ENCODE measurements around the gene GTPBP2.
A peak's percentile ranks its signal among the peaks of the same experiment; 100 is the strongest.

- TF ChIP-seq CTCF (conservative IDR thresholded peaks at IDR 0.05; ENCODE audit: low read depth, low read length) = no peak
- no peak for TF ChIP-seq POLR2A (IDR thresholded peaks at IDR 0.05; ENCODE audit: low read depth, low read length)
- no peak for TF ChIP-seq RAD21 (IDR thresholded peaks at IDR 0.05; ENCODE audit: low read length)
- TF ChIP-seq FOS (IDR thresholded peaks at IDR 0.05; ENCODE audit: low read depth, low read length) = no peak
- no peak for TF ChIP-seq ELK1 (IDR thresholded peaks at IDR 0.05; ENCODE audit: borderline replicate concordance, low read depth, low read length)
- TF ChIP-seq MAZ (IDR thresholded peaks at IDR 0.05; ENCODE audit: borderline replicate concordance, low read depth, low read length) = no peak
- TF ChIP-seq RFX5 (IDR thresholded peaks at IDR 0.05; ENCODE audit: low read depth, low read length) = no peak
- TF ChIP-seq CEBPB (IDR thresholded peaks at IDR 0.05; ENCODE audit: low read depth, low read length) = peak; percentile 75; the same call in 1 of the 2 replicates
- no peak for TF ChIP-seq MAFK (IDR thresholded peaks at IDR 0.05; ENCODE audit: low read depth, low read length)
- TF ChIP-seq CHD1 (IDR thresholded peaks at IDR 0.05; ENCODE audit: low read depth, low read length) = no peak
- TF ChIP-seq SMC3 (IDR thresholded peaks at IDR 0.05; ENCODE audit: low read depth, low read length) = no peak
- no peak for TF ChIP-seq MXI1 (IDR thresholded peaks at IDR 0.05; ENCODE audit: borderline replicate concordance, low read depth, low read length)
- TF ChIP-seq USF2 (IDR thresholded peaks at IDR 0.05; ENCODE audit: low read depth, low read length) = no peak
Measured at GRCh38 chr6:43570876-43571441, 58.1 kb downstream of the GTPBP2 start.

Data from IMR-90 (cell line).